Tongue (tissue), 2 donors: Measurements from ENCODE around the gene NCOA6. TPM values are rescaled to one million over a fixed set of nuclear protein-coding genes. Genes with fewer than 3 reads are reported as not detected.
"Not testable (repeated sequence)": the region's sequence is repeated elsewhere in the genome, so short reads cannot be mapped to it uniquely, and the experiment has no call there.

Source experiments
- DNase-seq: peaks from one replicate; pipeline ENCODE4 v3.0.0-alpha.2; 2015
- total RNA-seq: library from RNA; depleted of rRNA; stranded (reverse); fragments of >200 nt; gene quantifications from one replicate; pipeline ENCODE4 v1.2.3, GENCODE V29; 2014

The NCOA6 gene
- total RNA-seq, 1 donor from 2014 or later: 11.7 TPM

- DNase-seq: no peak
These were observed 108.0 kb downstream of the NCOA6 start for GRCh38 chr20:34717230-34718095.

GRCh38 chr20:34716921-34717229 lies 108.6 kb downstream of the NCOA6 start:
- no peak for DNase-seq

GRCh38 chr20:34715384-34715783 lies 110.1 kb downstream of the NCOA6 start:
- DNase-seq: no peak

GRCh38 chr20:34713944-34714515 lies 111.4 kb downstream of the NCOA6 start:
- DNase-seq: not testable (repeated sequence)

- peak; percentile 65 for DNase-seq
These were observed 112.1 kb downstream of the NCOA6 start for GRCh38 chr20:34713194-34713943.

DNA sequence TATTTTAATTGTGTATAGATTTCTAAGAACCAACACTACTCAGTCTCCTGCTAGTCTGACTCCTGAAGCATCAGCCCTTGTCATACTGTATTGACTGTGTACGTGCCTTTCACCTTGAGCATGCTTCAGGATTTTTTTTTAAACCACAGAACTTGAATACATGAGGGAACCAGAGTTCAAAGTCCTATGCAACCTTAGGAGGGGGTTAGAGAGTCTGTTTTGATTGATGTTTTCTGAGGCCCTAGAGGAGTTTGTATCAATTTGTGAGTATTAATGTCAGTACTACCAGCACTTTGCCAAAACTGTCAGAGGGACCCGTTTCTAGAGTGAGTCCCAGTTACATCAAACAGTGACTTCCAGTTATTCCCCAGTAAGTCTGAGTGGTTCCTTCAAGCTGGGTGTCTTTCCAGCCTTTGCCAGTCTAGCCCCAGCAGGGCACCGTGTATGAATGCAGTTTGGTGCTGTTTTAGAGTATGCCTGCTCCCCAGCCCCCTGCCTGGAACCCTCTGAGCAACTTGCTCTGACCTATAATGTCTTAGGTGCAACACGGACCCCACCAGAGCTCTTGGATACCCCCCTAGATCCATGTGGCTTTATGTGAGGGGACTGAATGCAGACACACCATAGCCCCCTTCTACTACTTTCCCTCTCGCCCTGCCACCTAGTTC lies 112.8 kb downstream of the NCOA6 start:
- DNase-seq: no peak

DNA sequence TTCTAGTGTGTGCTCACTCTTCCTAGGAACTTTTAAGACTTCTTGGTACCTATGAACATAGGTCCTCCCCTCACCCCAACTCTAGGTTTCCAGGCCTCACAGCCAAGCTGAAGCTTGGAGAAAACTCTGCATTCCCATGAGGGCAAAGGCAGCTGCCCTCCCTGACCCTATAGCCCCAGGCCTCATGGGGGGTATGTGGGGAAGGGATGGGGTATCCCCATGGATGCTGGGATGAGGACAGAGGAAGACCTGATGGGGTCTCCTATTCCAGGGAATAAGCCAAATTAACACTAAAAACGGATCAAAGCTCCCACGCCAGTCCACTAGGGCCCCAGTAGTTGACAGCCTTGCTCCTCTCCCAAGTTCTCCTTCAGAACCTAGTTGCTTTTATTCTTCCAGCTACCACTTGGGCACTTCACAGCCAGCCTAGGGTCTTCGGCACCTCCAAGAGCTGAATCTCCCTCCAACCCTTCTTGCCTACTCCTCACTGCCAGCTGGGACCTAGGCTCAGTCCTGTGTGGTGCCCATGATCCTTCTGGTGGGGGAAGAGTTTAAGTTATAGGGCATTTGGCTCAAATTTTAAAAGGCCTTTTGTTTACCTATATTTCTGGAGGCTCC lies 113.5 kb downstream of the NCOA6 start:
- no peak for DNase-seq

- no peak for DNase-seq
These were observed 114.4 kb downstream of the NCOA6 start for GRCh38 chr20:34710861-34711574.

- DNase-seq: no peak
These were observed 114.9 kb downstream of the NCOA6 start for GRCh38 chr20:34710568-34710839.

GRCh38 chr20:34709831-34710567 lies 115.5 kb downstream of the NCOA6 start:
- DNase-seq: peak; percentile 81

DNA sequence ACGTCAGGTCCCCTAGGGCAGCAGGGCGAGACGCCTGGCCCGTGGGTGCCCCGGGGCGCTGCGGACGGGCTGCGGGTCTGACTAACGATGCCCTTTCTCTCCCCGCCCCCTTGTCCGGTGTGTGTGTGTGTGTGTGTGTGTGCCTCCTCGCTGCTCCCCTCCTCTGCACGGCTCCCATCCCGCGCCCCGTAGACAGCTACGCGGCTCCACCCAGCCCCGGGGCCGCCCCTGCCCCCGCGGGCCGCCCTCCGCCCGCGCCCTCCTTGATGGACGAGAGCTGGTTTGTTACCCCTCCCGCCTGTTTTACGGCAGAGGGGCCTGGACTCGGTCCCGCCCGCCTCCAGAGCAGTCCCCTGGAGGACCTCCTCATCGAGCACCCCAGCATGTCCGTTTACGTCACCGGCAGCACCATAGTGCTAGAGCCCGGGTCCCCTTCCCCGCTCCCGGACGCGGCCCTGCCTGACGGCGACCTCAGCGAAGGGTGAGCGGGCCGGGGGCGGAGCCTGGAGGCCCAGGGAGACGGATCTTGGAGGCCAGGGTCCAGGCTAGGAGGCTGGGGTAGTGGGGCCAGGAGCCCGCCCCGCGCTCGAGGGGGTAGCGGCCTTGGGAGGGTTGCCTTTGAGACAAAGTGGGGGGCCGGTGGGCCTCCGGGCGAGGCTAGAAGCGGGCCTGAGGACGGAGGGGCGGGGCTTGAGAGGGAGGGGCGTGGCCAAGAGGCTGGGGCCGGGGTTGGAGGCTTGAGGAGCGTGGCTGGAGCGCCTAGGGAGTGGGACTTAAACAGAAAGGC lies 116.2 kb downstream of the NCOA6 start:
- DNase-seq: peak; percentile 91

DNA sequence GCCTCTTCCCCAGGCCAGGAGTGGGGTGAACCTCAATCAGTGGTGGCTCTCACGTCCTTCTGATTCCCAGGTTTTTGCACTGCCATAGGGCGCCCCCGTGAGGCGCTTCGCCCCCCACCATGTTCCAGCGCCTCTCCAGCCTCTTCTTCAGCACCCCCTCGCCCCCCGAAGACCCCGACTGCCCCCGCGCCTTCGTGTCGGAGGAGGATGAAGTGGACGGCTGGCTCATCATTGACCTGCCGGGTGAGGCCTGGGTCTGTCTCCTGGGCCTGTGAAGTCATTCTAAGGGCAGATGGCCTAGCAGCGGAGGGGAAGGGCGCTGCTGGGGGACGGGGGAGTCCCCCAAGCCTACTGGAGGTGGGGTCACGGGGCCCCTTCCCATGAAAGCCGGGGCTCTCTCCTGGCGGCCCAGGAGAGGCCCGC lies 116.8 kb downstream of the NCOA6 start:
- DNase-seq: peak; percentile 62

DNA sequence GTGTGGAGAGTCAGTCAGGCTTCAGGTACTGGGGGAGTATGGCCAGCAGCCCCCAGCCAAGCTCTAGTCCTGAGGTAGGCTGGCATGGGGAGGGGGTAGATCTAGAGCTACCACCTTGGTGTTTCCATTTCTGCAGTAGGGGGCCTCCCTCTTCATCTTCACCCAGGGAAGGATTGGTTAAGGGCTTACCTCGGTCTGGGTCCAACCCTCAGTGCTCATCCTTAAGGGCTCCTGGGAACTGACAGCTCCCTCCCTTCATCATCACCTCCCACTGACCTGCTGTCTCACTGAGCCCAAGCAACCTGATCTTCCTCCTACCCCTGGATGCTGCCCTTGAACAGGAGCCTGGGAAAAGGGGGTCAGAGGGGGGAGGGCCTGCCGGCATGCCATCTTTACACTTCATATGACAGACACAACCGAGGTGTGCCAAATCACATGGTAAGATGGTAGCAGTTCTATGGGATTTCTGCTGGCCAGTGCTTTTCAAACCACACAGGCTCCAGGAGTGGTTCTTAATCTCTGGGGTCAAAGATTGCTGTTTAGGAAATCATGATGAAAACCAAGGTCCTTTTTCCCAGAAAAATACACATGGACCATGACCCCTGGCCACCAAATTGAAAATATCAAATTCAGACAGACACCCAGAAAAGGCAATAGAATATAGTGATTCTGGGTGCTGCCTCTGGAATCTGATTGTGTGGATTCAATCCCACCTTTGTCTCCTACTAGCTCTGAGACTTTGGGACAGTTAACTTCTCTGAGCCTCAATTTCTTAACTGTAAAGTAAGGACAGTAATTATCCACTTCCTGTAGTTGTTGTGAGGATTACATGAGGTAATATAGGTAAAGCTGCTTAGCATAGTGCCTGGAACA lies 118.3 kb downstream of the NCOA6 start:
- no peak for DNase-seq

DNA sequence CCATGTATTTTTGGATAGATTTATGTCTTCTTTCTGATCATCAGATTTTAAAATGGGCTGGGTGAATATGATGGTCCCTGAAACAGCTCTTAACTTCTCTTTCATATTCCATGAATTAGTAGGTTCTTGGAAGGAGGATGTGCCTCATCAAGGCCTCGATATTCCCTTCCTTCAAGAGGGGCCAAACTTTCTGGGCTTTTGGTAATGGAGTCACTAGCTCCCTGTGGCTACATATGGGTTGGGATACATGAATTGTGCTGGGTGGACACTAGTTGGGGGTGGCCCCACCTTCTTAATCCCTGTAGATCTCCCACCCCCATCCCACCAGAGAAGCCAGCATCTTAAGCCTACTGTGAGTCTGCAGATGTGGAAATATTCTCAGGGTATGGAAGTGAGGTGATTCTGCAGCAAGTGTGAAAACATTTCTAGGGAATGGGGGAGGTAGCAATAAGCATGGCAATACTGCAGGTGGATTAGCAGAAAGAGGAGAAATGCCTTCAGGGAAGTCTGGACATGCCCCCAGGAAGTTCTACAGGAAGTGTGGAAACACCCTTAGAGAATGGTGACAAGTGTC lies 119.1 kb downstream of the NCOA6 start:
- no peak for DNase-seq

GRCh38 chr20:34705397-34706301 lies 119.8 kb downstream of the NCOA6 start:
- no peak for DNase-seq

DNA sequence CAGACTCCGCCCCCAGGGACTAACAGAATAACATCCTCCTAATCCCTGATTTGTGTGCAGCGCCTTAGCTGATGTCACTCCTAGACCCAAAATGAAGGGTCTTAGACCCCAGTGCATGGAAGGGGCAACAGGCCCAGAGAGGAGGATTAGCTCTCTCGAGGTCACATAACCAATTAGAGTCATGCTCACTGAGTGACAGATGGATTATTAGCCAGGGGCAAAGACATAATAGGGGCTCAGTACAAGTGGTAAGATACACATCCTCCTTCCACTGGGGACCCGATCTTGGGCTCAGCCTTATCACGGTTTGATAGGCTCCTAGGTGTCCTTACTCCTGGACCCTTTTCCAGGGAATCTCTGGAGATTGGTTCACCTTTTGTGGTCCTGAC lies 120.4 kb downstream of the NCOA6 start:
- no peak for DNase-seq

- DNase-seq: peak; percentile 93
These were observed 121.1 kb downstream of the NCOA6 start, which contains the start of gene TP53INP2 for GRCh38 chr20:34704177-34705007. Gene TP53INP2, plus strand, starts transcription at chr20:34704344. Its CDS starts 4,396 bp downstream, at chr20:34708740.
